NCI-H146 (cell line): ENCODE data around the gene TEAD1.

ENCODE experiments used
- DNase-seq: peaks from one replicate; lab custom pipeline; 2025; lab: John Stamatoyannopoulos, UW

Gene TEAD1

DNA sequence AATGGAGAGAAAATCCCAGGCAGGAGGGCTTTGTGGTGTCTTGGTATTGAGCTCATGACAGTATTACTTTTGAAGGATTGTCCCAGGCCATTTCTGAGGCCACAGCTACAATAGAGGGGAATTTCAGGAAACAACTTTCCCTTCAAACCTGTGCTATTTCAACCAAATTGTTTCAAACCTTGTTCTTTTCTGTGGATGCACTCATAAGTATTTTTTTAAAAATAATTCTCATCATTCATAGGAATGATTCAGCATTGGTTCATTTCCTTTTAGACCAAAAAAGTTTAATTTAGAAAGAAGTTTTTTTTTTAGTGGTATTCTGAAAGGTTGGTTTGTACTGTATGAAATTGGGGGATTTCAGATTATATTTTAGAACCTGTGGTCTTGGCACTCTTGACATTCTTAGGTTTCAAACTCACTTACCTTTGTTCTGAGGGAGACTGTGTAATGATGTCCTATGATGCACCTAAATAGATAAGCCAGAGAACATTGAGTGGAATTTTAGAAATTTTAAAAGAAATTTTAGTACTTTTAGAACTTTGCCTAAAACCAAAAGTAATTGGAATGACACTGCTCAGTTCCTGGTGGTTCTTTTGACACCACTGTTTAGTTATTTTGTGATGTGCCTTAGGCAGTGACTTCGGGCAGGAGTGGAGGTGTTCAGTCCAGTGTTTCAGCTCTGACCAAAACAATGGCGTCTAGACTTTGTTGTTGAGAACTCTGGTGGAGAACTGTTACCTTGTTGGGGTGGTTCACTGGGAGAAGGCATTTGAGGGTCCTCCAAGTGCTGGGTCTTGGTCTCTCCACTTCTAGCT, 12.2 kb downstream of the TEAD1 start:
- DNase-seq, result no peak

DNA sequence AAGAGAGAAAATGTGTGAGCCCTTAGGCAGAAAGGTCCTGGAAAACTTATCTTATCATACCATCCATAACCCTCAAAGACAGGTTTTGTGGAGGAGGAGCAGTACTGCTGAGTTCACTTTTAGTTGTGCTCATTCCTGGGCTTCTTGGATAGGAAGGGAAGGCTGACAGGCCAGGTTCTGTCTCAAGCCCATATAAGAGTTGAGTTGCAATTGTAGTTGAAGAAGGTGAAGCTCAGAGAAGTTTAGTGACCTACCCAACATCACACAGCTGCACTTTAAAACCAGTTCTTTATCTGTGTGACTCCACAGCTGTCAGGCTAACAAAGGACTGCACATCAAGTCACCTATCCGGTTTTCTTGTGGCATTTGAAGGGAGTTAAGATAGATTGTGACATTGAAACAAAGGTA, 13.0 kb downstream of the TEAD1 start:
- DNase-seq, result no peak

DNA sequence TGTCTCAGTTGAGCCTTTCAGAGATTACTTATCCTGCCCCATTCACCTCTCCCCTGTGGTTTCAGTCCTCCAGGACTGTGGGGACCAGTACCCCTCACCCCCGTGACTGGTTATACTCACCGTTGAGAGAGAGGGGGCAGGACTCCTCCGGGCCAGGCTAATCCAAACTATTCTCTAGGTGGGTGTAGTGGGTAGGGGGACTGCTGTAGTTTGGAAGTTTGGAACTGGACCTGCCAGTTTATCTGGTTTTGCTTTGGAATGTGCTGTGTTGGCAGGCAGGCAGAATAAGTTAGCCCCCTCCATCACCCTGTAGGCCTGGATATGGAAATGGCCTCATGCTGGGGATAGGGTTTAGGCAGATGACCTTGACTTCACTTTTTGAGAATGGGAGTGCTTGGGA, 13.5 kb downstream of the TEAD1 start:
- DNase-seq, result no peak

DNA sequence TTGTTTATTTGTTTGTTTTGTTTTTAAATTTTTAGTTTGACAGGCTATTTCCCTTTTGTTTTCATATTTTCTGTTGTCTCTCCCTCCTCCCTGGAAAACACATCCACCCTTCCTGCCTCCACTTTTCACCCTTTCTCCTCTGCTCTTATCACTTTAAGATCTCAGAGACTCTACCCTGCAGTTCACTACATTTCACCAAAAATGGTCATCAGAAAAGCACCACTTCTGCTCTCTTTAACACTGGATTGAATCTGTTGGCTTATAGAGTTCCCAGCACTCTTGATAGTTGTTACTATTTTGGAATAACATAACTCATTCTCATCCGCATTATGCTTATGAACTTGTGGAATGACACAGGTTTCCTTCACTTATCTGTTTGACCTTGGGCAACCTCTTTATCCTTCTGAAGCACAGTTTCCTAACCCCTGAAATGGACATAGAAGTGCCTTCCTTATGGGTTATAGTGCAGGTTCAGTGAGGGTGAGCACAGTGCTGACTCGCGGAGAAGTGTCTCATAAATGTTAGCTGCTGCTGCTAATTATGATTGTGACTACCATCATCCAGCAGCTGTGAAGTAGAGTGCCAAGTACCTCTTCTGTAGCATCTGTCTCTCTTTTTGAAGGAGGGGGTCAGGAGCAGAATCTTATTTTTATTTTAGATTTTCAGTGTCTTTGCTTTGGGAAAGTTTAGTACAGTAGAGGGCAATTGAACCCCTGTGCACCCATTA, 15.0 kb downstream of the TEAD1 start:
- no peak for DNase-seq

DNA sequence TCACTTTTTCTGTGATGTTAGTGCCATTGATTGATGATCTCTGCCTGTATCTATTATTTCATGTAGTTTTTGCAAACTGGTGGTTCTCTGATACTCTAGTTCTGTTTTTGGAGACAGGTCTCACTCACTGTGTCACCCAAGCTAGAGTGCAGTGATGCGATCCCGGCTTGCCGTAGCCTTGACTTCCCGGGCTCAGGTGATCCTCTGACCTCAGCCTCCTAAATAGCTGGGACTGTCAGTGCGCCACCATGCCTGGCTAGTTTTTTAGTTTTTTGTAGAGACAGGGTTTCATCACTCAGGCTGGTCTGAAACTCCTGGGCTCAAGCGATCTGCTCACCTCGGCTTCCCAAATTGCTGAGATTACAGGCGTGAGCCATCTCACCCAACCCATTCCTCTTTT, 16.4 kb downstream of the TEAD1 start:
- no peak for DNase-seq

DNA sequence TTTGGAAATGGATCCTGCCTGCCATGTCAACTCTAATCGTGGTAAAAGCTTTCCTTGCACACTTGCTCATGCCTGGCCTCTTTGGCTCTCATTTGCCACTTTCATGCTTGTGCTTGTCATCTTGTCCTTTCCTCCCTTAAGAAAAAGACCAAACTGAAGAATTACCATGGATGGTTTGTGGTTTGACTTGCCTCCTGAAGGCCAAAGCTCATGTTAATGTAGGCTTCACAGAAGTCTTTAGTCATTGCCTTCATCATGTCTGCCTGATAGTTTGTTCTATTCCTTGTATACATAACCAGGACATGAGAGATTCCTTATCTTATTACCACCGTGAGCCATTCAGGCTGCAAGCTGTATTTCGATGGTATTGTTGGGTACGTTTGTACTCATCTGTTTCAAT, 17.3 kb downstream of the TEAD1 start:
- DNase-seq, result no peak

DNA sequence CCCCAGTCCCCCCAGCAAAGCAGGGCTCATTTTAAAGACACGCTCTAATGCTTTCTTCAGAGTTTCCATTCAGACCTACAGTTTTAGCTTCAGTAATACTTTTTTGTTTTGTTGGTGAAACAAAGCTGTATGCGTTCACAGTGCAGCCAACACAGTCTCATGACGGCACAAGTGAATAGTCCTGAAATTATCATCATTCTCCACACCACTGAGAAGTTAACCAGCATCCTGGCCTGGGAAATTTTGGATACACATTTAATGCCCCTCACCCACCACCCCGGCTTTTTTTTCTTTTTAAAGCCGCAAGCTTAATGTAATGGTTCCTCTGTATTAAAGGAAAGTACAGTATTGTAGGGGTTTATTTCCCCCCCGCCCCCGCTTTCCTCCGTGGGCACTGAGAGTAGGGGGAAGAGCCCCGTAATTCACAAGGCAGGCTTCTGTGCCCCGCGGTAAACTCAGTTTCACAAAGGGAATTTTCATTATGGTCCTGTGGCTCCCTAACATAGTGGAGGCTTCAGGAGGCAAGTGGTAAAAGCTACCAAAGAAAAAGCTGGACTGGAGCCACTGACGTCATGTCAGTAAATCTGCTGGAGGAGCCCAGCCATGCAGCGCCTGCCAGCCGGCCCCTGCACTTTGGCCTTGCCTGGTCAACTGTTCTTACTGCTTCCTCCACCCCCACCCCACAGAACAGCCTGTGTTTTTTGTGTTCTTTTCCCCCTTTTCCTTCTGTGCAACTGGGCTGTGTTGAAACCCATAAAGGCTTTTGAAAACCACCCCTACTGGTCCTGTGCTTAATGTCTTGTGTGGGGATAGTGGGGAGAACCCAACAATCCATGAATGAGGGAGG, 18.2 kb downstream of the TEAD1 start:
- no peak for DNase-seq

DNA sequence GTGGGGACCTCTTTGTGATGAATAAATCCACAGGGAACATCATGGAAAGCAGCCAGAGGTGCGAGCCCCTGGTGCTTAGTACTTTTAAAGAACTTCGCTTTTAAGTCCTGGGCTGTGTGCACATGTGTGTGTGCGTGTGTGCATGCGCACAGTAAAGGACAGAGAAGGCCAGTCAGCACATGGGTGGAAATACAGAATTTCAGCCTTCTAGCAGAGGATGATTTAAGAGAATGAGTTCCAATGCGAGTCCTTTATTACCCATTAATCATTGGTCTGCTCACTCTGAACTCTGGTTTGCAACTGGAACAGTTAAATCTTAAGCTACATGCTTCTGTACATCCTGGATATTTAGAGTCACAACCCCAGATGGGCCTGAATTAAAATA, 18.9 kb downstream of the TEAD1 start:
- DNase-seq, result no peak

DNA sequence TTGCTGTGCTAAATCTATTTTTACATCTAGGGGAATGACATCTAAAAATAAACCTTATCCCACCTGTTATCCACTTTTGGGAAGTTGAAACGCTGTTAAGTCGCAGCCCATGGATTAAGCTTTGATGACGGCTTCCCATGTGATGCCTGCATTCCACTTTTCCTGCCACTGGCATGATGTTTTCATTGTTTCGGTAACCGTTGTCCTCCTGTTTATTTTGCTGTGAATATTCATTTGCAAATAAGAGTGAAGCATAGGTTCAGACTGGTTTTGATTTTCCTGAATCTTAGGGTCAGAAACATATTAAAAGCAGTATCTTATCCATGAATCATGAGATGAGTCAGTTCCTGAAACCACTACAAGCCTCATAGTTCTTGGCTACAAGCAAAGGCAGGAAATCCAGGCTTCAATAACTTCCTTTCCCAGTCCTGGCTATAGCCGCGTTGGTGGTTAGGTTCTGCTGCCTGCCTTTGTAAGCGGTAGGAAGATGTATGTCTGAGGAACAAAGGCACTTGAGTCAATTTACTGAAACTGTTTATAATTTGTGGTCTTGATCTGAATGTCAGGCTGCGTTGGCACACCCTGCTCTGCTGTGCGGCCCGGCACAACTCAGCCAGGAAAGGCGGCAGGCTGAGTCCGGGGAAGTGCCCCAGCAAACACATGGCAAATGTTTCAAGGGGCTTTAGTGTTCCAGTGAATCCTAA, 19.4 kb downstream of the TEAD1 start:
- no peak for DNase-seq

DNA sequence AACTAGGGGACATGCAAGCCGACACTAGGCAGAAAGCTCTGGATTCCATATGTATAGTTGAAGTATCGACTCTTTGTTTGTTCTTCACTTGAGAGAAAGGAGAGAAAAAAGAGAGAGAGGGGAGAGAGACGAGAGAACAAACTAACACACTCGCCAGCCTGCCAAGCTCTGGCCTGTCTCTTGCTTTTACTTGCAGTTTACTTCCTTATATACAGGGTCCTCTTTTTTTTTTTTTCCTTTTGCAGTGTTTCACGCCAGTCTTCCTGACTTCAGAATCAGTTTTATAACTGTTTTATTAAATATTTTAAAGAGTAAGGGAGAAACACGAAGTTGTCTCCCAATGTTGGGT, 19.9 kb downstream of the TEAD1 start:
- no peak for DNase-seq

DNA sequence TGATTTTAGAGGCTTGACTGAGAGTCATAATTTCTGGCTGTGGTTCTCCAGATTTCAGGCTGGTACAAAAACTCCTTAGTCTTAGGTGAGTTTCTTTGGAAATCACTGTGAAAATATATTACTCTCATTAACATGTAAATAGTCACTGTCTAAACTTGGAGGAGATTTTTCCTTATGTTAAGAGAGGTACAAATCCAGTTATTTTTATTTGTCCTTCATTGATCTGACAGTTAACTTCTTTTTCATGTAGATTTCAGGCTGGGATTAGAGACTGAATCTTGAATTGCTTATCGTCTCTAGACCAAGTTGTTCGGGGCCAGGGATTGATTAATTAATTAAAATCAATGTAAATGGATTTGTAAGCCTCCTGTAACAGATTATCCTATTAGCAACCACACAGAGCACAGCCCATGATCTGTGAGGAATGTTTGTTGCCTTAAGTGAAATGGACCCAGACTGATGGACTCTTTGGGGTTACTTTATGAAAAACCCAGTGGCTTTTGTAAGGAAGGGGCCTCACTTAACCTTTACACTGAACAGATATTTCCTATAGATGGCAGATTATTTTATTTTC, 21.1 kb downstream of the TEAD1 start:
- no peak for DNase-seq

DNA sequence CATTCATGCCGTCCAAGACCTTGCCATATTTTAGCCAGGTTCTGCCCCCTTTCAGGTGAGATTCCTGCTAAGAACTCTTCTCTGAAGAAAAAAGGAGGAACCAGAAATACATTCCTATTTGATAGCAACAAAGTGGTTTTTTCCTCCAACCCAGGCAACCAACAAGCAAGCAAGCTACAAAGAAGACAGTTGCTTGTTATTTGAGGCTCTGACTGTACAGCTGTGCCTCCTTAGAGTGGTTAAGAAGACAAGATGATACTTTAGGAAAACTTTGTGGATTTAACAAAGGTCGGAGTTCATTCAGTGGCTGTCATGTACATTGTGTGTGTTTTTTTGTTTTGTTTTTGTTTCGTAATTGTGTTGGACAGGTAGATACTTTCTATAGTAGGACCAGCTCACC, 21.7 kb downstream of the TEAD1 start:
- no peak for DNase-seq

DNA sequence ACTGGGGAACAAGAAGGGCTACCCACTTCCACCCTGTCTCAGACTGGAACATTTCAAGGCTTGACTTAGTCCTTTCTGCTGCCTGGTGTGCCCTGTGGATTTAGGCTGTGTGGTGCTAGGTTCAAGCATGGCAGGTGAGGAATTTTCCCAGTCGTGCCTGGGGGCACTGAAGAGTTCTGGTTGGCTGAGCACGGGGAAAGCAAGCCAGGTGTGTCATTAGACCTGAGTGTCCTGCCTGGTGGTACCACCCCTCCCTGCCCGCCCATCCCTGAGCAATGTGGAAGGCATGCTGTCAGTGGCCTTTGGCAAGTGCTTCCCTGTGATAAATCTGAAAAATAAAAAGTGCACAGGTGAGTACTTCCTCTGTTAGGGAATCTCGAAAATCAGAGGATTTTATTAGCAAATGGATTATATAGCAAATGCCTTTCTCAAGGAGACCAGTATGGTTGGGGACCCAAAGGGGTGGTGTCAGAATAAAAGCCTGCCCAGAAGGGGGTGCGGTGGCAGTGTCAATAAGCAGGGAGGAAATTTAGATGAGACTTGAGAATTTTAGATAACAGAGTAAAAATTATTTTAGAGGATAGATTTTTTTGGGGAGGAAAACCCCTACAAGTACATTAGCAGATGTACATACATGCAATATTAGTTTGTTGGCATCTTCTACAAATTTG, 22.8 kb downstream of the TEAD1 start:
- DNase-seq, result peak; percentile 75

DNA sequence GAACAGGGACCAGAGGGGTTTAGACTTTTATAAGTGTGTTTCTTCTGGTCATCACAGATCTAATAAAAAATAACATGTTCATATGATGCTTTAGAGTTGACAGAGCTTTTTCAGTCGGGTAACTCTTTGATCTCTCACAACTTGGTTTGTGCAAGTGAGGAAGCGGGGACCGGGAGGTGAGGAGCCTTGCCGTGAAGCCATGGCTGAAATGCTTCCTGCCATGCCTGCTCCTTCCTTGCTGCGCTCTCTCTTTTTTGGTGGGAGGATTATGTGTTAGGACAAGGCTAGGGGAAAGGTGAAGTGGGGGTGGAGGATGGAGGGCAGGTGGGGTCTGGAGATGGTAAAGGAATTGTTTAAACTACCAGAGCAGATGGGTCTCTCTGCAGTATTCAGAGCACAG, 23.8 kb downstream of the TEAD1 start:
- no peak for DNase-seq

DNA sequence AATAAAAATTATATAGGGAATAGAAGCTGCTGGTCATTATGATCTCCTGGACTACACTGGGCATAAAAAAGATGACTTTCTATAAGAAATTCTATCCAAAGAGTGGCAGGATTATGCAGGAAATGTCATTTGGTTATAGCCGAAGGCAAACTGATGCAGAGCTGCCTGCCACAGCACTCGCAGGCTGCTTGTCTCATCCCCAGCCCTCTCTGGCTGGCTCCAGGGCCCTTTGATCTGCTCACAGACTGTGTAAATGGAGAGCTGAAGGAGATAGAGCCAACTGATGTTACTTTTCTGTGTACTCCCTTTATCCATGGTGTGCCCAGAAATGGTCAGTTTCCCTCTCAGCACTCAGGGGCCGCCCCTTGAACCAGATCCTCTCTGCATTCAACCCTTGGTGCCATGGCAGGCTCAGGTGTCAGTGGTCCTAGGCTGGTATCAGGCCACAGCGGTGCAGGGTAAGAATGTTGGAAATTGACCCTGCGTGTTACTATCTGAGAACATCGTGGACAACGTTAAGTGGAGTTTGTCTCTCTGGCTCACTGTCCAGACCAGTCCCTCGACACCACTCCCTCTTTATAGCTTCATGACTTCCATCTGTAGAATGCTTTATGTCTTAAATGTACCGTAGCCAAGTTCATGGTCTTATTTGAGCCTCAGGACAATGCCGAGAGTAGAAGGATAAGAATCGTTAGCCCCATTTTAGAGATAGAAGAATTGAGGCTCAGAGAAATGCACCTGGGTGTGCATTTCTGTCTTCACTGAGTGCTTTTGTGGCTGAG, 27.8 kb downstream of the TEAD1 start:
- no peak for DNase-seq

DNA sequence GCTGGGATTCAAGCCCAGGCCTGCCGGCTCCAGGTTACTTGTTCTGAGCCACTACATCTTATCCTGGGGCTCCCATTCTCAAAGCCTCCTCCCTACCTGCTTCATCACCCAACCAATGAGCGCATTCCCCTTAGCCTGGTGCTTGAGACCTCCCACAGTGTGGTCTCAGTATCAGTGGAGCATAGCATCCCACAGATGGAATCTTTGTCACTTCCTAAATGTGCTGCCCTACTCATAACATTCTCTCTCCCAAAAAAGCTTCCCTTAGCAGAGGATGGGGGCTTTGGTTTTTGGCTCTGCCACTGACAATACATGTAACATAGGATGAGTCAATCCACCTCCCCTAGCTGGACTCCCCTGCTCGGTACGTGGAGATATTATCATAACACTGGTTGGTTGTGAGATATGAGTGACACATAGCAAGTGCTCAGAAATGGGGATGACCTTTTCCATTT, 28.8 kb downstream of the TEAD1 start:
- no peak for DNase-seq

DNA sequence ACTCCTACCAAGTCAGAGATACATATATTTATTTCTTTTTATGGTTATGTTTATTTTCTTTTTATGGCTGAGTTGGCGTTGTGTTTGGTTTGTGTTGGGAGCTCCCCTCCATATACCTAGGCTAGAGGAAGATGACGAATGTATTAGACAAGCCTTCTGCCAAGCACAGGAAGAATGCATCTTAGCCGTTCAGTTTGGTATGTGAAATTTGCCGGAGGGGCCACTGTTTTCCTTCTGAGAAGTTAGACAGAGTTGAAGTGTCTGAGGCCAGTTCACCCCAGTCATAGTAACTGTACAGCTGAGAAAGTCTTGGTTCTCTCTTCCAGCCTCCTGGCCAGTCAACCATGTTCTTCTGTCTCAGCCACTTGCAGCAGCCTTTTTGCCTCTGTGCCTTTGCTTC, 29.8 kb downstream of the TEAD1 start:
- DNase-seq, result no peak

DNA sequence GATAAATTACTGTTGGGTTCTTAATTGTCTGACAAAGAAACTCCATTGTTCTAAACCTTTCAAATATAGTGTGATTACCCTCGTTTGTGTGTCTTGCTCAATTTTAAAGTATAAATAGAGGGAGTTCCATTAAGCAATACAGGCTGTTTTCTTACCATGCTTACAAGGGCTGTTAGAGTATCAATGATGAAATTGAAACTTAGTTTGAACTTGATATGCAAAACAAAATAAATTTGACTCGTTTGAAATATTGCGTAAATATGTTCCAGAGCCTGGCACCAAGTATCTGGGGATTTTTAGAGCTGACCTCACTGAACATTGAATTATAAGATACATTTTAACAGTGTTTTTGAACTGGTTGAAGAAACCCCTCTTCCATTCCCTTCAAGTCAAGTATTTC, 31.7 kb downstream of the TEAD1 start:
- DNase-seq, result no peak

DNA sequence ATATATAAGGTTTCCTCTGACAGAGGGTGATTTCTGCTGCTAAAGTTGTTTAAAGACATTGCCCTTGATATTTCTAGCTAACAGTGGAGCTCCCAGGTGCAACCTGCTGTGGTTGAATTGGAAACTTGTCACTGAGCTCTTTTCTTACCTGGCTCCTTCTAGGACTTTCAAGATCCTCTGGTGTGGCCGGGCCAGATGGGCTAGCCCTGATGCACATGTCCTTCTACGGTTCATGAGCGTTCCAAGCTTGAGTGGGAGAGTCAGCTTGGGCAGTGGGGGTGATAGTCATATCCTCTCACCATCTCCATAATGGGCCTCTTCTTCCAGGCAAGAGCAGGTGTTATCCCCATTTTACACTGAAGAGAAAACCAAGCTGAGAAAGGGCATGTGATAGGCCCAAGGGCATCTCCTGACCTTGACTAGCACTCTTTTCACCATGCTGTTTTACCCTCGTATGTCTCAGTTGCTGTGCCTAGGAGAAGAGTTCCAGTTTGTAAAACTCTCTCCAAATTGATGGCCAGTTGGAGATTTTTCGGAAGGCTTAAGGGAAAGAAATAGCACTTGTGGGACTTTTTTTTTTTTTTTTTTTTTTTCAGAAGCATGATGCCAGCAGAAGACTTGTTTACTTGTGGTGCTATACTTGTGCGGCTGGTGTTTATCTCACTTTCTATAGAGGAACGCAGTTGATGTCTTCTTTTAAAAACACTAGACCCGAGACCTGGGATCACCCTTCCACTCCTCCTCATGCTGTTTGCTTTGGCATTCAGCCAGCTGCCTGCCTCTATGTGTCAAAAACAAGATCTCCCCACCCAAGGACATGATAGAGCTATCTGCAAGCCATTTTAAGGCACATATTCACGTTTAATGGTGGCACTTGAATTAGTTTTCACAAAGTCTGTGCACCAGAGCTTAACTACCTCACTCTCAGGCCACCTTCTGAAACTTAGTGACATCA, 32.6 kb downstream of the TEAD1 start:
- DNase-seq, result peak; percentile 87
